Nephron (organoid): ENCODE data around the gene PARVA.

Experiments
- H3K27ac Mint-ChIP-seq, 3 experiments: 2 replicates each; pipeline ENCODE4 v1.8.0; 2020; ENCODE audit warnings: mixed read lengths in 3 of 3, mild to moderate bottlenecking in 2 of 3, moderate library complexity in 1 of 3
- H3K27me3 Mint-ChIP-seq: 2 replicates; pipeline ENCODE4 v1.8.0; 2021; ENCODE audit warnings: low read depth, mild to moderate bottlenecking, moderate library complexity, mixed read lengths
- H3K36me3 Mint-ChIP-seq: 2 replicates; pipeline ENCODE4 v1.8.0; 2020; ENCODE audit warnings: low read depth, mixed read lengths
- H3K4me1 Mint-ChIP-seq: 2 replicates; pipeline ENCODE4 v1.8.0; 2020; ENCODE audit warnings: mixed read lengths
- H3K4me3 Mint-ChIP-seq, 3 experiments: 2 replicates each; pipeline ENCODE4 v1.8.0; 2020; ENCODE audit warnings: mild to moderate bottlenecking in 3 of 3, mixed read lengths in 3 of 3, moderate library complexity in 2 of 3
- H3K9me3 Mint-ChIP-seq: 2 replicates; pipeline ENCODE4 v1.8.0; 2020; ENCODE audit warnings: mixed read lengths
- TF ChIP-seq, protein P1 (sequence below), 3 experiments: fragments of 200-600 bp; sonication (generic); IDR thresholded peaks; one replicate each; pipeline ENCODE4 v1.5.0; 2021; ENCODE audit warnings: antibody characterized with exemption in 3 of 3; ENCODE audit not compliant: unreplicated experiment in 3 of 3

PARVA gene

DNA sequence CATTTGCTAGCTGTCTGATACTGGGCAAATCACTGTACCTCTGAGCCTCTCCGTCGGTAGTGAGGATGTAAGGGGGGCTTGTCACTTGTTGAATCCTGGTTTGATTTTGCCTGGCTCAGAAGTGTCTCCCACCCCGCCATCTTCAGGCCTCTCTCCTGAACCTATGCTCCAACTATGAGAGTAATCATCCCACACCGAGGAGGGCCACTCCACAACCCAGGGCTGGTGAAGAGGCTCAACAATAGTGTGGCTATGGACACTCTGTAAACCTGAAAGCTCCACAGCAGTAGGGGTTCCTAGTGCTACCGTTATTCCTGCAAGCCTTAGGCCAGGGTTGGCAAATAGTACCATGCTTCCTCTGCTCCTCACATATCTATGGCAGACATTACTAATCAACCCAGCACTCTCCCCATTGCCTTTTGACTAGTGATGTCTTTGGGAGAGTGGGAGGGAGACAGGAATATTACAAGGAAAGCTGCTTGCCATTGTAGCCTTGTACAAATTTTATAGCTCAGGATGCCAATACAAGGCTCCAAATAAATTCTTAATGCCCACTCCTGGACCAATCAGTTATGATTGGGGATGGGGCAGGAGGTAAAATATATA, 162.8 kb downstream of the PARVA start:
- no peak overlapping the region for H3K4me3 Mint-ChIP-seq
- H3K27ac Mint-ChIP-seq: peak overlapping the region in 2 of 3 experiments; percentile 80 to 85
- TF ChIP-seq, protein P1, sequence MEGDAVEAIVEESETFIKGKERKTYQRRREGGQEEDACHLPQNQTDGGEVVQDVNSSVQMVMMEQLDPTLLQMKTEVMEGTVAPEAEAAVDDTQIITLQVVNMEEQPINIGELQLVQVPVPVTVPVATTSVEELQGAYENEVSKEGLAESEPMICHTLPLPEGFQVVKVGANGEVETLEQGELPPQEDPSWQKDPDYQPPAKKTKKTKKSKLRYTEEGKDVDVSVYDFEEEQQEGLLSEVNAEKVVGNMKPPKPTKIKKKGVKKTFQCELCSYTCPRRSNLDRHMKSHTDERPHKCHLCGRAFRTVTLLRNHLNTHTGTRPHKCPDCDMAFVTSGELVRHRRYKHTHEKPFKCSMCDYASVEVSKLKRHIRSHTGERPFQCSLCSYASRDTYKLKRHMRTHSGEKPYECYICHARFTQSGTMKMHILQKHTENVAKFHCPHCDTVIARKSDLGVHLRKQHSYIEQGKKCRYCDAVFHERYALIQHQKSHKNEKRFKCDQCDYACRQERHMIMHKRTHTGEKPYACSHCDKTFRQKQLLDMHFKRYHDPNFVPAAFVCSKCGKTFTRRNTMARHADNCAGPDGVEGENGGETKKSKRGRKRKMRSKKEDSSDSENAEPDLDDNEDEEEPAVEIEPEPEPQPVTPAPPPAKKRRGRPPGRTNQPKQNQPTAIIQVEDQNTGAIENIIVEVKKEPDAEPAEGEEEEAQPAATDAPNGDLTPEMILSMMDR (IDR thresholded peaks at IDR 0.05; ENCODE audit: unreplicated experiment in 3 of 3): no peak
- H3K27me3 Mint-ChIP-seq: no peaks in the 10 kb centered on the region
- H3K4me1 Mint-ChIP-seq: peaks cover 36% of the 10 kb centered on the region
- H3K9me3 Mint-ChIP-seq: no peaks in the 10 kb centered on the region
- no peaks in the 10 kb centered on the region for H3K36me3 Mint-ChIP-seq

DNA sequence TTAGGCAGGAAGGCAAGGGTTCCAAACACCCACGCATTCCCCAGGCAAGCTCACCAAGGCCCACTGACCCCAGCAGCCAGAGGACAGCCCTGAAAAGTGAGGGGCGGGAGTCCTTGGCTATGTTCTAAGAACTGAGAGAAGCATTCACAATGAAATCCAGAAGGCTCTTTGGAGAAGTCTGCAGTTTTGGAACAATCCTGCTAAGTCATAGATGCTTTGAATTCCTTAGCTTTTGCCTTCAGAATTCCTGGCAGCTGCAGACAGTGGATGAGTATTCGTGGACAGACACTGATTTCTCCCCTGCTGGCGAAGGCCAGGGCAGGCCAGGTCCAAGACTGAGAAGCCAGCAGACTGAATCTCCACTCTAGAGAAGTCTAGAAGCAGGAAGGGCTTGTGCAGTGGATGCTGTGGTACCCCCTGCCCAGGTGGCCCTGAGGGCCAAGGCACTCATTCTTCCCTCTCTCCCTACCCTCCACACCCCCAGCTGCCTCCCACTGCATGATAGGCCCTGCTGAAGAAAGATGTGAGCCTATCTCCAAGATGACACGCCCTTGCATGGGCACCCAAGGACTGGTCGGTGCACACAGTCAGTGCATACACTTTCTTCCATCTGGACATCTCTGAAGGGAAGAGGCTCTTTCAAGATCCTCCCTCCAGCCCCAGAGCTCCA, 163.7 kb downstream of the PARVA start:
- Mint-ChIP-seq H3K27me3 (no peaks in the 10 kb centered on the region), H3K9me3 (no peaks in the 10 kb centered on the region), H3K4me1 (peaks cover 36% of the 10 kb centered on the region), H3K4me3 (no peak overlapping the region), H3K27ac (peak overlapping the region; percentile 36 to 85 (median 80)), H3K36me3 (no peaks in the 10 kb centered on the region)
- TF ChIP-seq, protein P1 (IDR thresholded peaks at IDR 0.05; ENCODE audit: unreplicated experiment in 3 of 3): peak in 2 of 3 experiments; percentile 10 to 27

DNA sequence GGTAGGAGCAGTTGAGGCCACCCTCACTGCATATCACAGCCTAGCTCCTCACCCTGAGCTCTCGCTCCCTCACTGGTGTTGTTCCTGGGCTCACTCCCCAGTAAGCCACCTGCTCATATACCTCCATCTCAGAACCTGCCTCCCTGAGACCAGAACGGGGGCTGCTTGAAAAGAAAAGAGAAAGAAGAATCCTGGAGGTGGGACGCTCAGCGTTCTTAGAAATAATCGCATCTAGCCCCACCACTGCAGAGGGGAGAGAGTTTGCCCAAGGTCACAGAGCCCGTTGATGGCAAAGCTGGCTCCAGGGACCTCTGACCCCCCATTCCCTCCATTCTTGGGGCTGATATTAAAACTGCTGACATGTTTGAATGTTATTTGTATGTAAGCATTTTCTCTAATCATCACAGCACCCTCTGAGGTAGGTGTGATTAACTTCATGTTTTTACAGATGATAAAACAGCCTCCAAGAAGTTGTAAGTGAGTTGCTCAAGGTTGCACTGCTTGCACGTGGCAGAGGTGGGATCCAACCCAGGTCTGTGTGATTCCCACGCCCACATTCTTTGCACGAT, 164.3 kb downstream of the PARVA start:
- H3K4me1 Mint-ChIP-seq: peaks cover 36% of the 10 kb centered on the region
- H3K27me3 Mint-ChIP-seq: no peaks in the 10 kb centered on the region
- no peaks in the 10 kb centered on the region for H3K9me3 Mint-ChIP-seq
- no peak overlapping the region for H3K4me3 Mint-ChIP-seq
- no peaks in the 10 kb centered on the region for H3K36me3 Mint-ChIP-seq
- TF ChIP-seq, protein P1 (IDR thresholded peaks at IDR 0.05; ENCODE audit: unreplicated experiment in 3 of 3): no peak
- H3K27ac Mint-ChIP-seq: peak overlapping the region in 2 of 3 experiments; percentile 80 to 85

DNA sequence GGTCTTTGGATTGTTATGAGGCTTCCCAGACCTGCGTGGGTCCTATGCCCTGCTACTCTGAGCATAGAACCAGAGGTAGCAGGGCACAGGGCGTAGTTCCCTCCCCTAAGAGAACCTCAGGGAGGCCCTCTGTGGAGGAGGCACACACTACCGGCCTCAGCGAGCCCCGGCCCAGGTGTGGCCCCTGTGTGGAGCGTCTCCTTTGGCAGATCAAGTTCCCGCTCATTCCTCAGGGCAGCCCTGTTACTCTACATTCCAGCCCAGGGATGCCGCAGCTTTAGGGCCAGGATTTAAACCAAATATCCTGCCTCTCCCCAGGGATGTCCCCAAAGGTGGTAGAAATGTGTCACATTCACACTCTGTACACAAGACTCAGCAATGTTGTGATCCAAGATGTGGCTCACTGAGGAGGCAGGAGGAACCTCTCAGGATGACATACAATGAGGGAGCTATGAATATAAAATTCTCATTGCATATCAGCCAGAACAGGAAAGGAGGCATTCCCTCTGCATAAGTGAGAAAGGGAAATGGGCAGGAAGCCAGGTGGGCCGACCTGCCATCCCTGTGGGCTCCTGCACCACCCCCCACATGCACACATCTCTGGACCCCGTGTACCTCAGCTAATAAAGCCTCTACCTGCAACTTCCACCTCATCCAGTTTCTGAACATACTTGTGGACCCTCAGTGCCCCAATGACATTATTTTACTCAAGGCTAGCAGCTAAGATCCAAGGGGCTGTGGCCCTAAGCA, 165.0 kb downstream of the PARVA start:
- no peaks in the 10 kb centered on the region for H3K36me3 Mint-ChIP-seq
- no peaks in the 10 kb centered on the region for H3K9me3 Mint-ChIP-seq
- peak overlapping the region in 2 of 3 experiments; percentile 34 to 35 for H3K27ac Mint-ChIP-seq
- H3K4me1 Mint-ChIP-seq: peaks cover 36% of the 10 kb centered on the region
- H3K27me3 Mint-ChIP-seq: no peaks in the 10 kb centered on the region
- H3K4me3 Mint-ChIP-seq: no peak overlapping the region
- TF ChIP-seq, protein P1 (IDR thresholded peaks at IDR 0.05; ENCODE audit: unreplicated experiment in 3 of 3): no peak

DNA sequence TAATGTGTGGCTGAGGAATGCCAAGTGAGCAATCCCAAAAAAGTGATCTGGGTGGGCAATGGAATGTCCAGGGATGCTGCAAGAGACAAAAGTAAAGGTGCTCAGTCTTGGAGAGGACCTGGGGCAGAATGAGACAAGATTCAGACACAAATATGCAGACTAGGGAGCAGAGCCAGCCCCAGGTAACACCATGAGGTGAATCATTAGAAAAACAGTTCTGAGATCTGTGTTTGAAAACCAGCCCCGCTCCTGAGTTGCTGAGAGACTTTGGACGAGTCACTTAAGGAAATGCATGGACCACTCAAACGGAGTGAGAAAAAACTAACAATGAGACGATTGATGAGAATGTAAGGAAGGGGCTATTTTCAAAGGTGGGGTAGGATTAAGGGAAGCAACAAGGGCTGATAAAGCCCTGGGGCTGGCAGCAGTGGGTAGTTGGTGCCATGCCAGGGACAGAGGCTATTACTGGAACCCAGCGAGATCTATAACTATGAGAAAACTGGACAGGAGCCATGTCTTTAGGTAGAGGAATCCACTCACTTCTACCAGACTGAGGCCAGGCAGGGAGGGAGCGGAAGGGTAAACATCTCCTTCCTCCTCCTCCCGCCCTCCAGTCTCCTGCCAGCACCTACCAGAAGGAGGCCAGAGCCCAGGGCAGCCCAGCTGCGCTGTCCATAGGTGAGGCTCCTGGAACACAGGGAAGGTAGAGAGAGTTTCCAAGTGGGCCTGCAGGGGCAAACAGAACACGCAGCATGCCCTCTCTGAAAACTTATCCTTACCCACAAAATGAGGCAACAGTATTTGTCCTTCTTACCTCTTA, 166.4 kb downstream of the PARVA start:
- peaks cover 31% of the 10 kb centered on the region for H3K4me1 Mint-ChIP-seq
- H3K36me3 Mint-ChIP-seq: no peaks in the 10 kb centered on the region
- no peaks in the 10 kb centered on the region for H3K9me3 Mint-ChIP-seq
- H3K27ac Mint-ChIP-seq: peak overlapping the region in 1 of 3 experiments; percentile 35
- H3K4me3 Mint-ChIP-seq: no peak overlapping the region
- TF ChIP-seq, protein P1 (IDR thresholded peaks at IDR 0.05; ENCODE audit: unreplicated experiment in 3 of 3): no peak
- H3K27me3 Mint-ChIP-seq: no peaks in the 10 kb centered on the region
